Effector memory CD4-positive, alpha-beta T cell (primary cell): ENCODE results near the gene KLHL20.
"Not testable (repeated sequence)": the region's sequence is repeated elsewhere in the genome, so short reads cannot be mapped to it uniquely, and the experiment has no call there.

ENCODE experiments used
- DNase-seq, 3 donors: peaks; one replicate each; pipeline ENCODE4 v3.0.0-alpha.2; 2020
- H3K27ac ChIP-seq: 2 replicates; pipeline ENCODE4 v1.7.0; 2013; ENCODE audit warnings: mild to moderate bottlenecking, low read length, moderate library complexity; ENCODE audit not compliant: insufficient read depth, poor library complexity, severe bottlenecking
- H3K27me3 ChIP-seq: replicated peaks from 2 replicates; pipeline ENCODE4 v1.7.0; 2013; ENCODE audit warnings: mild to moderate bottlenecking, low read length; ENCODE audit not compliant: insufficient read depth, control insufficient read depth, poor library complexity, severe bottlenecking
- H3K36me3 ChIP-seq: 2 replicates; pipeline ENCODE4 v1.7.0; 2013; ENCODE audit warnings: mild to moderate bottlenecking, low read length, moderate library complexity; ENCODE audit not compliant: control insufficient read depth, insufficient read depth
- H3K4me1 ChIP-seq: 2 replicates; pipeline ENCODE4 v1.7.0; 2013; ENCODE audit warnings: low read length, mild to moderate bottlenecking; ENCODE audit not compliant: control insufficient read depth, insufficient read depth, poor library complexity, severe bottlenecking
- H3K4me3 ChIP-seq: 2 replicates; pipeline ENCODE4 v1.7.0; 2013; ENCODE audit warnings: low read length, low read depth, mild to moderate bottlenecking; ENCODE audit not compliant: insufficient read depth, poor library complexity, severe bottlenecking
- H3K9me3 ChIP-seq: 2 replicates; pipeline ENCODE4 v1.7.0; 2013; ENCODE audit warnings: mild to moderate bottlenecking, low read length, moderate library complexity; ENCODE audit not compliant: control insufficient read depth

Gene KLHL20

GRCh38 chr1:173693238-173693637 is 21.5 kb upstream of the KLHL20 start:
- H3K4me3 ChIP-seq: no peak overlapping the region
- no peaks in the 10 kb centered on the region for H3K4me1 ChIP-seq
- H3K36me3 ChIP-seq: no peaks in the 10 kb centered on the region
- H3K27me3 ChIP-seq: no peaks in the 10 kb centered on the region
- H3K9me3 ChIP-seq: no peaks in the 10 kb centered on the region
- H3K27ac ChIP-seq: no peak overlapping the region
- no peak for DNase-seq

GRCh38 chr1:173701299-173701698 is 13.5 kb upstream of the KLHL20 start:
- H3K27me3 ChIP-seq, H3K9me3 ChIP-seq, DNase-seq, H3K4me1 ChIP-seq, H3K27ac ChIP-seq, H3K4me3 ChIP-seq, H3K36me3 ChIP-seq: not testable (repeated sequence)

GRCh38 chr1:173702736-173703135 is 12.0 kb upstream of the KLHL20 start:
- Histone ChIP-seq H3K36me3 (no peaks in the 10 kb centered on the region), H3K27me3 (no peaks in the 10 kb centered on the region), H3K9me3 (no peaks in the 10 kb centered on the region), H3K27ac (no peak overlapping the region), H3K4me3 (no peak overlapping the region), H3K4me1 (no peaks in the 10 kb centered on the region)
- DNase-seq: no peak

- no peak for DNase-seq
- no peak overlapping the region for H3K27ac ChIP-seq
- no peaks in the 10 kb centered on the region for H3K27me3 ChIP-seq
- no peaks in the 10 kb centered on the region for H3K36me3 ChIP-seq
- no peak overlapping the region for H3K4me3 ChIP-seq
- H3K4me1 ChIP-seq: no peaks in the 10 kb centered on the region
- H3K9me3 ChIP-seq: no peaks in the 10 kb centered on the region
Measured at GRCh38 chr1:173705117-173705516, 9.7 kb upstream of the KLHL20 start.

GRCh38 chr1:173708787-173709186 is 6.0 kb upstream of the KLHL20 start:
- Histone ChIP-seq H3K4me1 (no peaks in the 10 kb centered on the region), H3K9me3 (no peaks in the 10 kb centered on the region), H3K36me3 (no peaks in the 10 kb centered on the region), H3K27ac (no peak overlapping the region), H3K27me3 (no peaks in the 10 kb centered on the region), H3K4me3 (no peak overlapping the region)
- no peak for DNase-seq

GRCh38 chr1:173714441-173714758 is 381 bp upstream of the KLHL20 start:
- Histone ChIP-seq H3K9me3 (no peaks in the 10 kb centered on the region), H3K36me3 (no peaks in the 10 kb centered on the region), H3K27ac (peak overlapping the region; percentile 78), H3K27me3 (no peaks in the 10 kb centered on the region), H3K4me1 (peaks cover 4% of the 10 kb centered on the region), H3K4me3 (peak overlapping the region; percentile 65)
- DNase-seq: no peak

GRCh38 chr1:173715538-173715844 is 710 bp downstream of the KLHL20 start:
- peak overlapping the region; percentile 65 for H3K4me3 ChIP-seq
- H3K4me1 ChIP-seq: peaks cover 4% of the 10 kb centered on the region
- H3K27me3 ChIP-seq: no peaks in the 10 kb centered on the region
- no peak for DNase-seq
- no peaks in the 10 kb centered on the region for H3K9me3 ChIP-seq
- H3K36me3 ChIP-seq: no peaks in the 10 kb centered on the region
- peak overlapping the region; percentile 78 for H3K27ac ChIP-seq

GRCh38 chr1:173717238-173717637 is 2.5 kb downstream of the KLHL20 start:
- H3K27ac ChIP-seq: no peak overlapping the region
- H3K36me3 ChIP-seq: no peaks in the 10 kb centered on the region
- no peak overlapping the region for H3K4me3 ChIP-seq
- no peaks in the 10 kb centered on the region for H3K27me3 ChIP-seq
- DNase-seq: no peak
- peaks cover 4% of the 10 kb centered on the region for H3K4me1 ChIP-seq
- no peaks in the 10 kb centered on the region for H3K9me3 ChIP-seq

- not testable (repeated sequence) for H3K9me3 ChIP-seq, DNase-seq, H3K36me3 ChIP-seq, H3K4me1 ChIP-seq, H3K27ac ChIP-seq, H3K27me3 ChIP-seq, H3K4me3 ChIP-seq
Measured at GRCh38 chr1:173731331-173731730, 16.6 kb downstream of the KLHL20 start.

GRCh38 chr1:173733912-173734311 is 19.1 kb downstream of the KLHL20 start:
- H3K4me1 ChIP-seq: no peaks in the 10 kb centered on the region
- H3K4me3 ChIP-seq: no peak overlapping the region
- H3K27me3 ChIP-seq: no peaks in the 10 kb centered on the region
- peaks cover 10% of the 10 kb centered on the region for H3K36me3 ChIP-seq
- no peak overlapping the region for H3K27ac ChIP-seq
- DNase-seq: no peak
- no peaks in the 10 kb centered on the region for H3K9me3 ChIP-seq

GRCh38 chr1:173736104-173736503 is 21.3 kb downstream of the KLHL20 start:
- H3K4me1 ChIP-seq, H3K36me3 ChIP-seq, DNase-seq, H3K27ac ChIP-seq, H3K9me3 ChIP-seq, H3K27me3 ChIP-seq, H3K4me3 ChIP-seq: not testable (repeated sequence)
